ENCODE measurements around the gene RBMS2. TPM values are rescaled to one million over a fixed set of nuclear protein-coding genes. Genes with fewer than 3 reads are reported as not detected.
"Not testable (repeated sequence)": the region's sequence is repeated elsewhere in the genome, so short reads cannot be mapped to it uniquely, and the experiment has no call there.

The RBMS2 gene
- total RNA-seq, 1 donor from 2014 or later, result 2.7 TPM

GRCh38 chr12:56510786-56511185 lies 10.8 kb upstream of the RBMS2 start:
- TF ChIP-seq CTCF (IDR thresholded peaks at IDR 0.05), result no peak
- no peak for ATAC-seq (ENCODE audit: low read depth)
- POLR2A ChIA-PET, result no interaction called here
- CTCF ChIA-PET, result no interaction called here
- H3K9me3 Mint-ChIP-seq, result no peaks in the 10 kb centered on the region
- peaks cover 1% of the 10 kb centered on the region for H3K27me3 Mint-ChIP-seq
- H3K4me1 Mint-ChIP-seq, result peaks cover 2% of the 10 kb centered on the region
- intact Hi-C loops (cut with micrococcal nuclease), result no loop called here
- no peak overlapping the region for H3K4me3 Mint-ChIP-seq
- no peak overlapping the region for H3K27ac Mint-ChIP-seq
- no peaks in the 10 kb centered on the region for H3K36me3 Mint-ChIP-seq (ENCODE audit: low read depth)
- no peak for DNase-seq

- H3K4me3 Mint-ChIP-seq; intact Hi-C loops (cut with micrococcal nuclease); H3K9me3 Mint-ChIP-seq; H3K27me3 Mint-ChIP-seq; H3K36me3 Mint-ChIP-seq (ENCODE audit: low read depth); H3K27ac Mint-ChIP-seq; ATAC-seq (ENCODE audit: low read depth); DNase-seq; H3K4me1 Mint-ChIP-seq: not testable (repeated sequence)
- POLR2A ChIA-PET, result interaction anchor here (0.6 to 2.2 kb wide), 3 partner anchors 60 to 132 kb away, joined by 3 to 5 read pairs (median 3); partner anchors contain the start of gene ATP5F1B
- CTCF ChIA-PET, result interaction anchor here (0.6 to 2.6 kb wide), 14 partner anchors 18 to 597 kb away, joined by 3 to 12 read pairs (median 4); partner anchors contain the start of gene STAT6
Observed at GRCh38 chr12:56514014-56514318, 7.7 kb upstream of the RBMS2 start.

- ChIA-PET POLR2A (no interaction called here), CTCF (interaction anchor here (1.6 kb wide), 1 partner anchor 55 kb away, joined by 3 read pairs; no protein-coding TSS in a partner anchor)
- Mint-ChIP-seq H3K4me3 (no peak overlapping the region), H3K9me3 (no peaks in the 10 kb centered on the region), H3K27me3 (peaks cover 4% of the 10 kb centered on the region), H3K36me3 (ENCODE audit: low read depth) (no peaks in the 10 kb centered on the region), H3K27ac (no peak overlapping the region), H3K4me1 (peaks cover 23% of the 10 kb centered on the region)
- TF ChIP-seq CTCF (IDR thresholded peaks at IDR 0.05), result no peak
- intact Hi-C loops (cut with micrococcal nuclease), result no loop called here
- no peak for DNase-seq
- ATAC-seq (ENCODE audit: low read depth), result no peak
Observed at GRCh38 chr12:56517854-56518253, 3.8 kb upstream of the RBMS2 start.

GRCh38 chr12:56518570-56518969 lies 3.0 kb upstream of the RBMS2 start:
- ATAC-seq (ENCODE audit: low read depth) (no peak), DNase-seq (no peak)
- Mint-ChIP-seq H3K27me3 (peaks cover 4% of the 10 kb centered on the region), H3K4me3 (no peak overlapping the region), H3K4me1 (peaks cover 23% of the 10 kb centered on the region), H3K36me3 (ENCODE audit: low read depth) (no peaks in the 10 kb centered on the region), H3K9me3 (no peaks in the 10 kb centered on the region), H3K27ac (no peak overlapping the region)
- POLR2A ChIA-PET, result no interaction called here
- no peak for TF ChIP-seq CTCF (IDR thresholded peaks at IDR 0.05)
- CTCF ChIA-PET, result no interaction called here
- intact Hi-C loops (cut with micrococcal nuclease), result no loop called here

GRCh38 chr12:56520048-56520447 lies 1.6 kb upstream of the RBMS2 start:
- DNase-seq (no peak), ATAC-seq (ENCODE audit: low read depth) (no peak)
- Mint-ChIP-seq H3K4me3 (no peak overlapping the region), H3K9me3 (no peaks in the 10 kb centered on the region), H3K27ac (no peak overlapping the region), H3K36me3 (ENCODE audit: low read depth) (no peaks in the 10 kb centered on the region), H3K4me1 (peaks cover 22% of the 10 kb centered on the region), H3K27me3 (peaks cover 3% of the 10 kb centered on the region)
- intact Hi-C loops (cut with micrococcal nuclease), result loop anchor here (5.0 kb wide), 1 partner anchor 37 kb away; no protein-coding TSS in a partner anchor
- TF ChIP-seq CTCF (IDR thresholded peaks at IDR 0.05), result no peak
- CTCF ChIA-PET, result no interaction called here
- POLR2A ChIA-PET, result interaction anchor here (1.0 kb wide), 1 partner anchor 168 kb away, joined by 3 read pairs; the partner anchor contains the start of gene PTGES3

GRCh38 chr12:56520506-56520905 lies 1.1 kb upstream of the RBMS2 start:
- POLR2A ChIA-PET, result interaction anchor here (0.6 to 1.0 kb wide), 3 partner anchors 104 to 234 kb away, joined by 3 read pairs; partner anchors contain the start of gene PTGES3
- Mint-ChIP-seq H3K27me3 (peaks cover 3% of the 10 kb centered on the region), H3K9me3 (no peaks in the 10 kb centered on the region), H3K4me3 (no peak overlapping the region), H3K36me3 (ENCODE audit: low read depth) (no peaks in the 10 kb centered on the region), H3K27ac (no peak overlapping the region), H3K4me1 (peaks cover 22% of the 10 kb centered on the region)
- no peak for DNase-seq
- TF ChIP-seq CTCF (IDR thresholded peaks at IDR 0.05), result no peak
- CTCF ChIA-PET, result interaction anchor here (1.7 kb wide), 1 partner anchor 116 kb away, joined by 6 read pairs; no protein-coding TSS in a partner anchor
- ATAC-seq (ENCODE audit: low read depth), result no peak
- intact Hi-C loops (cut with micrococcal nuclease), result loop anchor here (5.0 kb wide), 1 partner anchor 37 kb away; no protein-coding TSS in a partner anchor

Data from activated B cell treated with CpG ODN at 0.5 μM for 24 hours (primary cell).